Measurements from ENCODE around the gene UROS. TPM values are rescaled to one million over a fixed set of nuclear protein-coding genes. Genes with fewer than 3 reads are reported as not detected.

The UROS gene
- total and polyA plus RNA-seq, 2 experiments from 2014 or later = 55.7 to 80.4 TPM

DNA sequence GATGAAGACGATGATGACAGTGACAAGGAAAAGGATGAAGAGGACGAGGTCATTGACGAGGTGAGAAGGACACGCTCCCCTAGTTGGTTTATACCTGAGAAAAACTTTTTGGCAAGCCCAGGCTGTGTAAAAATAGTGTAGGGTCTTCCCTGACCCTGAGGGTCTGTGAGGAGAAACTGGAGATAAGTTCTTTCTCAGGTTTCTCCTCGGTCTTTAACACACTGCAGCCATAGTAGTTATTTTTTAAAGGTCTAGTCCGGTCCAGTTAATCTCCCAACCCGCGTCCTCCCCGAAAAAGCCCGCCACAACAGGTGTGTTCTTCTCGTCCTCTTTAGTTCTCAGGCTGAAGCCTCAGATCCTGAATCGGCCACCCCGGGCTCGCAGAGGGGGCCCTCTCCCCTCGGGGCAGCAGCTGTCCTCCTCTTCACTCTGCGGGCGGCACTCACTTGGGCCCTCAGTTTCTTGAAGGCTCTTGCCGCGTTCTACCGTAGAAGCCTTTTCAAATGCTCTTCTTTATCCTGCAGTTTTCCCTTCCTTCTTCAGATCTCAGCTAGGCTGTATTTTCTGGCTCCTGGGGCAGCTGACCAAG, 699 bp upstream of the UROS start:
- H3K27me3 ChIP-seq = no peaks in the 10 kb centered on the region
- peaks cover 17% of the 10 kb centered on the region for H3K4me1 ChIP-seq (ENCODE audit: insufficient read depth)
- WGBS (ENCODE audit: low lambda C conversion rate, missing lambda C conversion rate) = 2% methylated on average over 20 of the region's 20 CpGs
- H3K9me3 ChIP-seq (ENCODE audit: low read depth) = no peaks in the 10 kb centered on the region
- DNase-seq (ENCODE audit: low spot score) = peak; percentile 25
- H3K36me3 ChIP-seq (replicated peaks; ENCODE audit: insufficient read depth, low read depth) = no peaks in the 10 kb centered on the region
- H3K4me2 ChIP-seq = peak overlapping the region; percentile 99
- H2AFZ ChIP-seq = peak overlapping the region; percentile 92
- peak overlapping the region; percentile 97 for H3K27ac ChIP-seq
- no peak for TF ChIP-seq EZH2phosphoT487 (IDR thresholded peaks at IDR 0.05; ENCODE audit: low read depth, severe bottlenecking, unreplicated experiment)
- TF ChIP-seq, protein P1, sequence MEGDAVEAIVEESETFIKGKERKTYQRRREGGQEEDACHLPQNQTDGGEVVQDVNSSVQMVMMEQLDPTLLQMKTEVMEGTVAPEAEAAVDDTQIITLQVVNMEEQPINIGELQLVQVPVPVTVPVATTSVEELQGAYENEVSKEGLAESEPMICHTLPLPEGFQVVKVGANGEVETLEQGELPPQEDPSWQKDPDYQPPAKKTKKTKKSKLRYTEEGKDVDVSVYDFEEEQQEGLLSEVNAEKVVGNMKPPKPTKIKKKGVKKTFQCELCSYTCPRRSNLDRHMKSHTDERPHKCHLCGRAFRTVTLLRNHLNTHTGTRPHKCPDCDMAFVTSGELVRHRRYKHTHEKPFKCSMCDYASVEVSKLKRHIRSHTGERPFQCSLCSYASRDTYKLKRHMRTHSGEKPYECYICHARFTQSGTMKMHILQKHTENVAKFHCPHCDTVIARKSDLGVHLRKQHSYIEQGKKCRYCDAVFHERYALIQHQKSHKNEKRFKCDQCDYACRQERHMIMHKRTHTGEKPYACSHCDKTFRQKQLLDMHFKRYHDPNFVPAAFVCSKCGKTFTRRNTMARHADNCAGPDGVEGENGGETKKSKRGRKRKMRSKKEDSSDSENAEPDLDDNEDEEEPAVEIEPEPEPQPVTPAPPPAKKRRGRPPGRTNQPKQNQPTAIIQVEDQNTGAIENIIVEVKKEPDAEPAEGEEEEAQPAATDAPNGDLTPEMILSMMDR (IDR thresholded peaks at IDR 0.05; ENCODE audit: poor library complexity) = no peak
- no peak for TF ChIP-seq EZH2 (IDR thresholded peaks at IDR 0.05; ENCODE audit: borderline replicate concordance)
- H4K20me1 ChIP-seq (ENCODE audit: insufficient read depth, poor library complexity, severe bottlenecking) = peaks cover 3% of the 10 kb centered on the region
- H3K9me2 ChIP-seq (replicated peaks; ENCODE audit: insufficient read depth) = no peaks in the 10 kb centered on the region
- H3K79me2 ChIP-seq = peaks cover 66% of the 10 kb centered on the region
- H3K4me3 ChIP-seq = peak overlapping the region; percentile 70

DNA sequence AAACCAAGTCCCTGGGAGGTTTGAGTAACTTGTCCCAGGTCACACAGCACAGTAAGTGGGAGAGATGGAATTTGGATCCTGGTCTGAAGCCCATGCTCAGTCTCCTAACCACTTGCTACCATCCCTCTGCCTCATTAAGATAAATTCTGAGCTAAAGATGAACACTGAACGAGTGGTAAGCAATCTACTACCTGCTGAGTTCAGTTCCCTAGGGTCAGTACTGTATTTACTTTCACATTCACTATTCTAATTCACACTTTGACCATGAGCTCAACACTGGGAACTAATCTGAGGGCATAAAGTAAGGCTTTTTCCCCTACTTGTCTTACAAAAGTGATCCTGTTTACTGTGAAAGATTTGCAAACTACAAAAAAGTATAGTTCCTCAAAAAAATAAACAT, 2.4 kb downstream of the UROS start:
- H3K36me3 ChIP-seq (replicated peaks; ENCODE audit: insufficient read depth, low read depth) = no peaks in the 10 kb centered on the region
- peaks cover 17% of the 10 kb centered on the region for H3K4me1 ChIP-seq (ENCODE audit: insufficient read depth)
- peaks cover under 1% of the 10 kb centered on the region for H4K20me1 ChIP-seq (ENCODE audit: insufficient read depth, poor library complexity, severe bottlenecking)
- H3K27me3 ChIP-seq = no peaks in the 10 kb centered on the region
- 69% methylated on average over 1 of the region's 1 CpG for WGBS (ENCODE audit: low lambda C conversion rate, missing lambda C conversion rate)
- no peak overlapping the region for H3K27ac ChIP-seq
- no peaks in the 10 kb centered on the region for H3K9me2 ChIP-seq (replicated peaks; ENCODE audit: insufficient read depth)
- TF ChIP-seq EZH2phosphoT487 (IDR thresholded peaks at IDR 0.05; ENCODE audit: low read depth, severe bottlenecking, unreplicated experiment) = no peak
- no peak for TF ChIP-seq EZH2 (IDR thresholded peaks at IDR 0.05; ENCODE audit: borderline replicate concordance)
- TF ChIP-seq, protein P1 (IDR thresholded peaks at IDR 0.05; ENCODE audit: poor library complexity) = no peak
- no peak for DNase-seq (ENCODE audit: low spot score)
- H3K79me2 ChIP-seq = peaks cover 44% of the 10 kb centered on the region
- H3K4me3 ChIP-seq = no peak overlapping the region
- H2AFZ ChIP-seq = no peak overlapping the region
- no peaks in the 10 kb centered on the region for H3K9me3 ChIP-seq (ENCODE audit: low read depth)
- H3K4me2 ChIP-seq = no peak overlapping the region

DNA sequence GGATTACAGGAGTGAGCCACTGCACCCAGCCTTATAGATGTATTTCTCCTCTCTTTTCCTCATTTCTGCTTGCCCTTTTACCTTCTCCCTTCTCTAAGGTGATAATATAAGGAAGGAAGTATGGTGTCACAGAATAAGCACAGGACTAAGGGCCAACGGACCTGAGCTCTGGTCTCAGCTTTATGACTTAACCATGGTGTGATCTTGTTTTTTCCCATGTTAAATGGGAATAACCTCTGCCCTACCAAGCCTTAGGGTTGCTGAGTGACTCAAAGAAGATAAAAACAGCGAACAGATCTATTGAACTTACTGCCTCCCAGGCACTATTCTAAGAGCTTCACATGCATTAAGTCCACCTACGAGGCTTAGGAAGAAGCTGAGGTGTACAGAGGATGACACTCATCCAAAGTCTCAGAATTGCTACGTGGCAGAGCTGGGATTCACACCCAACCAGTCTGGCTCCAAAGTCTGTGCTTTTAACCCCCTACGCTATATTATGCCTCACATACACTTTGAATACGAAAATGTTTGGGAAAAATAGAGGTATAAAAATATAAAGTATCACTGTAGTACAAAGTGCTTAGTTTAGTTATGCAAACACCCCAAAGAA, 5.6 kb downstream of the UROS start:
- no peak for TF ChIP-seq EZH2 (IDR thresholded peaks at IDR 0.05; ENCODE audit: borderline replicate concordance)
- TF ChIP-seq EZH2phosphoT487 (IDR thresholded peaks at IDR 0.05; ENCODE audit: low read depth, severe bottlenecking, unreplicated experiment) = no peak
- TF ChIP-seq, protein P1 (IDR thresholded peaks at IDR 0.05; ENCODE audit: poor library complexity) = no peak
- no peaks in the 10 kb centered on the region for H3K9me2 ChIP-seq (replicated peaks; ENCODE audit: insufficient read depth)
- H3K4me2 ChIP-seq = no peak overlapping the region
- 94% methylated on average over 6 of the region's 6 CpGs for WGBS (ENCODE audit: low lambda C conversion rate, missing lambda C conversion rate)
- no peaks in the 10 kb centered on the region for H4K20me1 ChIP-seq (ENCODE audit: insufficient read depth, poor library complexity, severe bottlenecking)
- no peaks in the 10 kb centered on the region for H3K9me3 ChIP-seq (ENCODE audit: low read depth)
- H3K27ac ChIP-seq = no peak overlapping the region
- H3K79me2 ChIP-seq = peaks cover 15% of the 10 kb centered on the region
- H3K4me3 ChIP-seq = no peak overlapping the region
- no peaks in the 10 kb centered on the region for H3K27me3 ChIP-seq
- DNase-seq (ENCODE audit: low spot score) = no peak
- H3K4me1 ChIP-seq (ENCODE audit: insufficient read depth) = peaks cover 7% of the 10 kb centered on the region
- no peak overlapping the region for H2AFZ ChIP-seq
- no peaks in the 10 kb centered on the region for H3K36me3 ChIP-seq (replicated peaks; ENCODE audit: insufficient read depth, low read depth)
